Chondrocyte (in vitro differentiated cells): Measurements from ENCODE around the gene RBPMS2. TPM values are rescaled to one million over a fixed set of nuclear protein-coding genes. Genes with fewer than 3 reads are reported as not detected.

Experiments
- DNase-seq: peaks from one replicate; pipeline ENCODE4 v3.0.0; 2021; ENCODE audit warnings: mixed read lengths, low spot score
- H3K27ac Mint-ChIP-seq: one replicate; pipeline ENCODE4 v1.8.0; 2021; ENCODE audit warnings: mild to moderate bottlenecking, moderate library complexity, mixed read lengths; ENCODE audit not compliant: unreplicated experiment
- H3K27me3 Mint-ChIP-seq: 2 replicates; pipeline ENCODE4 v1.8.0; 2021; ENCODE audit warnings: low read depth, mixed read lengths
- H3K36me3 Mint-ChIP-seq: 2 replicates; pipeline ENCODE4 v1.8.0; 2021; ENCODE audit warnings: low read depth, mixed read lengths
- H3K4me1 Mint-ChIP-seq: 2 replicates; pipeline ENCODE4 v1.8.0; 2021; ENCODE audit warnings: low read depth, mild to moderate bottlenecking, mixed read lengths
- H3K4me3 Mint-ChIP-seq: one replicate; pipeline ENCODE4 v1.8.0; 2021; ENCODE audit warnings: mild to moderate bottlenecking, moderate library complexity, mixed read lengths; ENCODE audit not compliant: unreplicated experiment
- H3K9me3 Mint-ChIP-seq: 2 replicates; pipeline ENCODE4 v1.8.0; 2021; ENCODE audit warnings: low read depth, mixed read lengths
- CTCF ChIP-seq: fragments of 200-600 bp; sonication (generic); IDR thresholded peaks from 2 replicates; pipeline ENCODE4 v1.5.0; 2021; ENCODE audit warnings: antibody characterized with exemption, mild to moderate bottlenecking, moderate library complexity
- total RNA-seq: library from RNA; stranded (reverse); gene quantifications from 3 replicates; pipeline ENCODE4 v1.2.1, GENCODE V29; 2021

RBPMS2 gene
- total RNA-seq, 1 donor from 2014 or later = 4.7 TPM

- Mint-ChIP-seq H3K27ac (no peak overlapping the region), H3K4me3 (no peak overlapping the region), H3K9me3 (no peaks in the 10 kb centered on the region), H3K27me3 (no peaks in the 10 kb centered on the region), H3K4me1 (no peaks in the 10 kb centered on the region), H3K36me3 (no peaks in the 10 kb centered on the region)
- no peak for TF ChIP-seq CTCF
- DNase-seq = no peak
Measured at GRCh38 chr15:64767203-64767602, 8.2 kb downstream of the RBPMS2 start.

- TF ChIP-seq CTCF = no peak
- H3K27ac Mint-ChIP-seq = no peak overlapping the region
- no peaks in the 10 kb centered on the region for H3K27me3 Mint-ChIP-seq
- no peaks in the 10 kb centered on the region for H3K4me1 Mint-ChIP-seq
- no peaks in the 10 kb centered on the region for H3K36me3 Mint-ChIP-seq
- H3K9me3 Mint-ChIP-seq = no peaks in the 10 kb centered on the region
- no peak for DNase-seq
- H3K4me3 Mint-ChIP-seq = no peak overlapping the region
Measured at GRCh38 chr15:64766058-64766457, 9.3 kb downstream of the RBPMS2 start.

GRCh38 chr15:64763874-64764273 lies 11.5 kb downstream of the RBPMS2 start:
- no peak overlapping the region for H3K27ac Mint-ChIP-seq
- TF ChIP-seq CTCF = no peak
- no peaks in the 10 kb centered on the region for H3K36me3 Mint-ChIP-seq
- H3K4me1 Mint-ChIP-seq = no peaks in the 10 kb centered on the region
- H3K9me3 Mint-ChIP-seq = no peaks in the 10 kb centered on the region
- no peak overlapping the region for H3K4me3 Mint-ChIP-seq
- DNase-seq = no peak
- H3K27me3 Mint-ChIP-seq = no peaks in the 10 kb centered on the region

- Mint-ChIP-seq H3K4me1 (no peaks in the 10 kb centered on the region), H3K27me3 (no peaks in the 10 kb centered on the region)
Measured at GRCh38 chr15:64763462-64763861, 11.9 kb downstream of the RBPMS2 start.

GRCh38 chr15:64763021-64763420 lies 12.4 kb downstream of the RBPMS2 start:
- Mint-ChIP-seq H3K4me1 (no peaks in the 10 kb centered on the region), H3K27ac (no peak overlapping the region), H3K4me3 (no peak overlapping the region), H3K9me3 (no peaks in the 10 kb centered on the region), H3K27me3 (no peaks in the 10 kb centered on the region), H3K36me3 (no peaks in the 10 kb centered on the region)
- DNase-seq = no peak
- TF ChIP-seq CTCF = no peak

More at GRCh38 chr15:64763462-64763861, 11.9 kb downstream of the RBPMS2 start:
- H3K9me3 Mint-ChIP-seq = no peaks in the 10 kb centered on the region
- TF ChIP-seq CTCF = no peak
- no peak for DNase-seq
- H3K27ac Mint-ChIP-seq = no peak overlapping the region
- H3K4me3 Mint-ChIP-seq = no peak overlapping the region
- H3K36me3 Mint-ChIP-seq = no peaks in the 10 kb centered on the region
